Spleen (tissue), 11 donors: ENCODE measurements around the gene ZDHHC5. TPM values are rescaled to one million over a fixed set of nuclear protein-coding genes. Genes with fewer than 3 reads are reported as not detected.
"Not testable (repeated sequence)": the region's sequence is repeated elsewhere in the genome, so short reads cannot be mapped to it uniquely, and the experiment has no call there.

Experiments
- DNase-seq: peaks from one replicate; pipeline ENCODE4 v3.0.0-alpha.2; 2020
- H3K27ac ChIP-seq, 8 donors: fragments of 200-600 bp; sonication (generic) in 7 of 8; 1 replicate in 4 of 8; 2 replicates in 4 of 8; pipeline versions ENCODE4 v1.5.0 to v1.8.0; 2016 to 2021; ENCODE audit warnings: inconsistent platforms in 4 of 8, mild to moderate bottlenecking in 4 of 8, moderate library complexity in 1 of 8
- H3K27me3 ChIP-seq, 7 donors: fragments of 200-600 bp; sonication (generic) in 6 of 7; replicated peaks in 1 of 7; 1 replicate in 4 of 7; 2 replicates in 3 of 7; pipeline versions ENCODE4 v1.5.0 to v1.8.0; 2016 to 2021; ENCODE audit warnings: inconsistent platforms in 3 of 7, mild to moderate bottlenecking in 1 of 7
- H3K36me3 ChIP-seq, 6 donors: fragments of 200-600 bp; sonication (generic) in 5 of 6; 1 replicate in 4 of 6; 2 replicates in 2 of 6; pipeline versions ENCODE4 v1.5.0 to v1.8.0; 2016 to 2021; ENCODE audit warnings: inconsistent platforms in 2 of 6
- H3K4me1 ChIP-seq, 6 donors: fragments of 200-600 bp; sonication (generic) in 5 of 6; 1 replicate in 3 of 6; 2 replicates in 3 of 6; pipeline versions ENCODE4 v1.5.0 to v1.8.0; 2016 to 2021; ENCODE audit warnings: inconsistent platforms in 3 of 6
- H3K4me3 ChIP-seq, 8 donors: fragments of 200-600 bp; sonication (generic) in 7 of 8; 1 replicate in 4 of 8; 2 replicates in 4 of 8; pipeline versions ENCODE4 v1.5.0 to v1.8.0; 2016 to 2021; ENCODE audit warnings: inconsistent platforms in 4 of 8, mild to moderate bottlenecking in 4 of 8, moderate library complexity in 2 of 8
- H3K9me3 ChIP-seq, 8 donors: fragments of 200-600 bp; sonication (generic) in 7 of 8; 1 replicate in 4 of 8; 2 replicates in 4 of 8; pipeline versions ENCODE4 v1.5.0 to v1.8.0; 2016 to 2021; ENCODE audit warnings: inconsistent platforms in 4 of 8
- POLR2A ChIP-seq, 3 donors: fragments of 450-650 bp; IDR thresholded peaks; one replicate each; pipeline ENCODE4 v1.5.1; 2017; ENCODE audit warnings: antibody characterized with exemption in 3 of 3, mild to moderate bottlenecking in 1 of 3
- POLR2AphosphoS5 ChIP-seq, 3 donors: sonication (generic); formaldehyde crosslinking; IDR thresholded peaks; one replicate each; pipeline ENCODE4 v1.5.1; 2017; ENCODE audit warnings: antibody characterized with exemption in 3 of 3
- WGBS, 5 donors: extraction: QIAGEN DNeasy Blood & Tissue Kit in 3 of 5; methylation state at CpG; one replicate each; pipeline versions ENCODE4 v1.1.5 to v1.1.7; 2013 to 2018; 5-methylcytosine and 5-hydroxymethylcytosine counted together
- intact Hi-C: fragments of 100-400 bp; cut with DNase I; formaldehyde crosslinking; loops from one replicate; pipeline ENCODE4 v1.15.0; 2023; ENCODE audit warnings: low total_unique reads
- polyA plus RNA-seq, 3 donors: library from polyadenylated mRNA; stranded (reverse); fragments of 200-250 nt; gene quantifications; one replicate each; pipeline ENCODE4 v1.2.1, GENCODE V29; 2013
- total RNA-seq, 7 donors: library from RNA; depleted of rRNA in 3 of 7; stranded (reverse); fragments of >200 nt in 3 of 7; fragmentation: NEBNext Ultra II Directional in 4 of 7; extraction: Animal tissue kit (Norgen Biotek cat#: 25700) in 4 of 7; gene quantifications; one replicate each; pipeline versions ENCODE4 v1.1.0 to v1.2.1, GENCODE V29; 2016 to 2021
- TF ChIP-seq, protein P1 (sequence below), 11 experiments: fragments of 200-600 bp in 7 of 11; fragments of 450-650 bp in 4 of 11; sonication (generic) in 4 of 11; IDR thresholded peaks in 8 of 11; conservative IDR thresholded peaks in 3 of 11; 1 replicate in 7 of 11; 2 replicates in 4 of 11; pipeline versions ENCODE4 v1.4.0 to v1.8.0; 2016 to 2021; ENCODE audit warnings: antibody characterized with exemption in 11 of 11, inconsistent platforms in 4 of 11, mild to moderate bottlenecking in 1 of 11
- donor health status: healthy with polysubstance abuse.
- donor health status: DM: no; HTN: no; CAD: no; lungs with moderate emphysema.
- donor health status: DM: no; HTN: no; CAD: no.
- donor health status: Bipolar disorder and iron deficiency.
- donor health status: healthy.
- donor health status: DM: no; HTN: no; CAD: no.
- donor health status: DM: yes; HTN: yes; CAD: no.

Gene ZDHHC5
- total and polyA plus RNA-seq, 10 donors, result 14.0 to 58.0 (median 48.8) TPM

DNA sequence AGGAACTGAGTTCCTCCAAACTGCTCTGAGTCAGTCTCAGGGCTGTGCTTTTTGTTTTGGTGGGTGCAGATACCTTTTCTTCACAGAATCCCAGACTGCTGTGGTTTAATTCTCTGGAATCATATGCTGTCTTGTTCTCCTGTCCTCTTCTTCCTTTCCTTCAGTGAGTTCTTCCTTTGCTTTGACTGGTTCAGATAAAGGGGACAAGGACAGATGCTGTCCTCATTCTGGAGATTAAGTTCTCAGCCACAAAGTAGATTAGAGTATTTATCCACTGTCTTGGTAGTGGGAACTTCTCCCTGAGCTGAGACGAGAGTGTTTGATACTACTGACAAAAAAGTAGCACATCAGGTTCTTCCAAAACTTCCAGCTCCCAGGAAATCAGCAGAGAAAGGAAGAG, 13.3 kb downstream of the ZDHHC5 start:
- peaks cover 0 to 100% (median 70%) of the 10 kb centered on the region in 6 donors for H3K36me3 ChIP-seq

DNA sequence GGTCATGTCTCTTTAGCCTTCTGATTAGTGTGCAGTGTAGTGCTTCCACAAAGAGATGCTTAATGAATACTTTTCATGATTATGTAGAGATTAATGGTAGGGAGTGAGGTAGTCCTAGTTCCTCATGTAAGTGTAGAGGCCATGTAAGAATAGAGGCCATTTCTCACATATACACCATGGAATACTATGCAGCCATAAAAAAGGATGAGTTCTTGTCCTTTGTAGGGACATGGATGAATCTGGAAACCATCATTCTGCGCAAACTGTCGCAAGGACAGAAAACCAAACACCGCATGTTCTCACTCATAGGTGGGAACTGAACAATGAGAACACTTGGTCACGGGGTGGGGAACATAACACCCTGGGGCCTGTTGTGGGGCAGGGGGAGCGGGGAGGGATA, 22.6 kb downstream of the ZDHHC5 start:
- WGBS, 5 donors, result 97 to 98% (median 97%) methylated on average over 5 of the region's 5 CpGs

More for the DNA sequence above, 13.3 kb downstream of the ZDHHC5 start:
- TF ChIP-seq POLR2AphosphoS5 (IDR thresholded peaks at IDR 0.05) (no peak), POLR2A (IDR thresholded peaks at IDR 0.05) (no peak)
- TF ChIP-seq, protein P1, sequence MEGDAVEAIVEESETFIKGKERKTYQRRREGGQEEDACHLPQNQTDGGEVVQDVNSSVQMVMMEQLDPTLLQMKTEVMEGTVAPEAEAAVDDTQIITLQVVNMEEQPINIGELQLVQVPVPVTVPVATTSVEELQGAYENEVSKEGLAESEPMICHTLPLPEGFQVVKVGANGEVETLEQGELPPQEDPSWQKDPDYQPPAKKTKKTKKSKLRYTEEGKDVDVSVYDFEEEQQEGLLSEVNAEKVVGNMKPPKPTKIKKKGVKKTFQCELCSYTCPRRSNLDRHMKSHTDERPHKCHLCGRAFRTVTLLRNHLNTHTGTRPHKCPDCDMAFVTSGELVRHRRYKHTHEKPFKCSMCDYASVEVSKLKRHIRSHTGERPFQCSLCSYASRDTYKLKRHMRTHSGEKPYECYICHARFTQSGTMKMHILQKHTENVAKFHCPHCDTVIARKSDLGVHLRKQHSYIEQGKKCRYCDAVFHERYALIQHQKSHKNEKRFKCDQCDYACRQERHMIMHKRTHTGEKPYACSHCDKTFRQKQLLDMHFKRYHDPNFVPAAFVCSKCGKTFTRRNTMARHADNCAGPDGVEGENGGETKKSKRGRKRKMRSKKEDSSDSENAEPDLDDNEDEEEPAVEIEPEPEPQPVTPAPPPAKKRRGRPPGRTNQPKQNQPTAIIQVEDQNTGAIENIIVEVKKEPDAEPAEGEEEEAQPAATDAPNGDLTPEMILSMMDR (IDR thresholded peaks at IDR 0.05 in 8 of 11, conservative IDR thresholded peaks at IDR 0.05 in 3 of 11), result no peak
- no peak for DNase-seq
- H3K9me3 ChIP-seq, result no peaks in the 10 kb centered on the region
- intact Hi-C loops, result no loop called here
- H3K27ac ChIP-seq, result no peak overlapping the region
- WGBS, 5 donors, result 76 to 90% (median 83%) methylated on average over 1 of the region's 1 CpG
- H3K4me3 ChIP-seq, result no peak overlapping the region
- no peaks in the 10 kb centered on the region for H3K27me3 ChIP-seq
- peaks cover under 1 to 58% (median 23%) of the 10 kb centered on the region in 6 donors for H3K4me1 ChIP-seq

DNA sequence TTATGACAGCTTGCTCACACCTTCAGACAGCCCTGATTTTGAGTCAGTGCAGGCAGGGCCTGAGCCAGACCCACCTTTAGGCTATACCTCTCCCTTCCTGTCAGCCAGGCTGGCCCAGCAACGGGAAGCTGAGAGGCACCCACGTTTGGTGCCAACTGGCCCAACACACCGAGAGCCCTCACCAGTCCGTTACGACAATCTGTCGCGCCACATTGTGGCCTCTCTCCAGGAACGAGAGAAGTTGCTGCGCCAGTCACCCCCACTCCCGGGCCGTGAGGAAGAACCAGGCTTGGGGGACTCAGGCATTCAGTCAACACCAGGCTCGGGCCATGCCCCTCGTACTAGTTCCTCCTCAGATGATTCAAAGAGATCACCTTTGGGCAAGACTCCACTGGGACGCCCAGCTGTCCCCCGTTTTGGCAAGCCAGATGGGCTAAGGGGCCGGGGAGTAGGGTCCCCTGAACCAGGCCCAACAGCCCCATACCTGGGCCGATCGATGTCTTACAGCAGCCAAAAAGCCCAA, 31.0 kb downstream of the ZDHHC5 start:
- Histone ChIP-seq H3K4me1 (no peaks in the 10 kb centered on the region), H3K27ac (no peak overlapping the region), H3K4me3 (no peak overlapping the region), H3K36me3 (peaks cover 20 to 100% (median 92%) of the 10 kb centered on the region in 6 donors), H3K9me3 (no peaks in the 10 kb centered on the region), H3K27me3 (no peaks in the 10 kb centered on the region)
- TF ChIP-seq, protein P1 (IDR thresholded peaks at IDR 0.05 in 8 of 11, conservative IDR thresholded peaks at IDR 0.05 in 3 of 11), result no peak
- no peak for TF ChIP-seq POLR2A (IDR thresholded peaks at IDR 0.05)
- peak in 2 of 3 donors; percentile 29 to 72 for TF ChIP-seq POLR2AphosphoS5 (IDR thresholded peaks at IDR 0.05)
- WGBS, 5 donors, result 91 to 94% (median 93%) methylated on average over 18 of the region's 18 CpGs
- DNase-seq, result no peak
- intact Hi-C loops, result no loop called here

More for the DNA sequence above, 22.6 kb downstream of the ZDHHC5 start:
- H3K4me1 ChIP-seq, H3K9me3 ChIP-seq, H3K27ac ChIP-seq, H3K27me3 ChIP-seq, DNase-seq, H3K4me3 ChIP-seq, intact Hi-C loops: not testable (repeated sequence)
- H3K36me3 ChIP-seq, result peaks cover 20 to 100% (median 99%) of the 10 kb centered on the region in 6 donors

DNA sequence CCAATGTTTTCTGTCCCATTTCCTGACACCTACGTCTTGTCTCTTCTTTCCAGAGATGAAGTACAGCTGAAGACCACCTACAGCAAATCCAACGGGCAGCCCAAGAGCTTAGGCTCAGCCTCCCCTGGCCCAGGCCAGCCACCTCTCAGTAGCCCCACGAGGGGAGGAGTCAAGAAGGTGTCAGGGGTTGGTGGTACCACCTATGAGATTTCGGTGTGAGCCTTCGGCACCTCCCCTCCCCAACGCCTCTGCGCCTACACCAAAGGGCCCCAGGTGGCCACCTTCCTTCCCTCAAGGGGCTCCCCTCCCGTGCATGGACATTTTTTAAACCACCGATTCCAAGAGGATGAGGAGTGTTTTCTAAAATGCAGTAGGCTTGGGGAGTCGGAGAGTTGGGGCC, 31.9 kb downstream of the ZDHHC5 start:
- no peak overlapping the region for H3K27ac ChIP-seq
- peak in 1 of 3 donors; percentile 30 for TF ChIP-seq POLR2AphosphoS5 (IDR thresholded peaks at IDR 0.05)
- TF ChIP-seq, protein P1 (IDR thresholded peaks at IDR 0.05 in 8 of 11, conservative IDR thresholded peaks at IDR 0.05 in 3 of 11), result no peak
- intact Hi-C loops, result no loop called here
- no peaks in the 10 kb centered on the region for H3K9me3 ChIP-seq
- H3K27me3 ChIP-seq, result no peaks in the 10 kb centered on the region
- no peak overlapping the region for H3K4me3 ChIP-seq
- no peaks in the 10 kb centered on the region for H3K4me1 ChIP-seq
- 89 to 97% (median 94%) methylated on average over 10 of the region's 10 CpGs for WGBS, 5 donors
- DNase-seq, result no peak
- H3K36me3 ChIP-seq, result peaks cover 12 to 100% (median 91%) of the 10 kb centered on the region in 6 donors
